Hepatocyte (in vitro differentiated cells): ENCODE measurements around the gene DOCK4. TPM values are rescaled to one million over a fixed set of nuclear protein-coding genes. Genes with fewer than 3 reads are reported as not detected.

Experiments used
- DNase-seq: peaks from one replicate; pipeline ENCODE4 v3.0.0-alpha.2; 2016; ENCODE audit warnings: low spot score
- H2AFZ ChIP-seq: fragments of 200-600 bp; sonication (generic); 2 replicates; pipeline ENCODE4 v1.6.0; 2016; ENCODE audit warnings: antibody characterized with exemption, mild to moderate bottlenecking
- H3K27ac ChIP-seq: fragments of 200-600 bp; sonication (generic); 2 replicates; pipeline ENCODE4 v1.5.1; 2016; ENCODE audit warnings: mild to moderate bottlenecking
- H3K27me3 ChIP-seq: fragments of 200-600 bp; sonication (generic); 2 replicates; pipeline ENCODE4 v1.6.1; 2016
- H3K36me3 ChIP-seq: fragments of 200-600 bp; sonication (generic); replicated peaks from 2 replicates; pipeline ENCODE4 v1.5.1; 2016; ENCODE audit warnings: low read depth; ENCODE audit not compliant: insufficient read depth
- H3K4me1 ChIP-seq: fragments of 200-600 bp; sonication (generic); 2 replicates; pipeline ENCODE4 v1.5.1; 2016; ENCODE audit warnings: mild to moderate bottlenecking, moderate library complexity; ENCODE audit not compliant: insufficient read depth
- H3K4me2 ChIP-seq: fragments of 200-600 bp; sonication (generic); 2 replicates; pipeline ENCODE4 v1.6.0; 2016
- H3K4me3 ChIP-seq: fragments of 200-600 bp; sonication (generic); 2 replicates; pipeline ENCODE4 v1.5.1; 2016; ENCODE audit warnings: mild to moderate bottlenecking
- H3K79me2 ChIP-seq: fragments of 200-600 bp; sonication (generic); 2 replicates; pipeline ENCODE4 v1.6.0; 2017; ENCODE audit warnings: mild to moderate bottlenecking
- H3K9me2 ChIP-seq: fragments of 200-600 bp; sonication (generic); replicated peaks from 2 replicates; pipeline ENCODE4 v1.6.0; 2017; ENCODE audit warnings: mild to moderate bottlenecking; ENCODE audit not compliant: insufficient read depth
- H3K9me3 ChIP-seq: fragments of 200-600 bp; sonication (generic); 2 replicates; pipeline ENCODE4 v1.5.1; 2016; ENCODE audit warnings: low read depth, mild to moderate bottlenecking
- H4K20me1 ChIP-seq: fragments of 200-600 bp; sonication (generic); 2 replicates; pipeline ENCODE4 v1.6.0; 2016; ENCODE audit warnings: mild to moderate bottlenecking; ENCODE audit not compliant: insufficient read depth, poor library complexity, severe bottlenecking
- CTCF ChIP-seq: fragments of 200-600 bp; sonication (generic); IDR thresholded peaks from 2 replicates; pipeline ENCODE4 v1.5.1; 2016; ENCODE audit warnings: antibody characterized with exemption, mild to moderate bottlenecking; ENCODE audit not compliant: poor library complexity
- EZH2 ChIP-seq: fragments of 200-600 bp; sonication (generic); IDR thresholded peaks from 2 replicates; pipeline ENCODE4 v1.6.1; 2016; ENCODE audit warnings: antibody characterized with exemption, mild to moderate bottlenecking, borderline replicate concordance
- EZH2phosphoT487 ChIP-seq: fragments of 200-600 bp; sonication (generic); IDR thresholded peaks from one replicate; pipeline ENCODE4 v1.6.1; 2018; ENCODE audit warnings: antibody characterized with exemption, mild to moderate bottlenecking, low read depth, moderate library complexity; ENCODE audit not compliant: unreplicated experiment, severe bottlenecking
- WGBS: methylation state at CpG from one replicate; pipeline ENCODE4 v1.1.6; 2016; ENCODE audit warnings: low lambda C conversion rate; ENCODE audit errors: missing lambda C conversion rate; 5-methylcytosine and 5-hydroxymethylcytosine counted together
- polyA plus RNA-seq: library from polyadenylated mRNA; unstranded; fragments of >200 nt; fragmentation: Nextera tagmentation; extraction: Ambion mirVana; gene quantifications from 2 replicates; pipeline ENCODE4 v1.2.1, GENCODE V29; 2016
- total RNA-seq: library from RNA; depleted of rRNA; stranded (reverse); fragments of >200 nt; gene quantifications from 2 replicates; pipeline ENCODE4 v1.2.3, GENCODE V29; 2014

DOCK4 gene
- total and polyA plus RNA-seq, 2 experiments from 2014 or later = 4.4 to 22.9 TPM

DNA sequence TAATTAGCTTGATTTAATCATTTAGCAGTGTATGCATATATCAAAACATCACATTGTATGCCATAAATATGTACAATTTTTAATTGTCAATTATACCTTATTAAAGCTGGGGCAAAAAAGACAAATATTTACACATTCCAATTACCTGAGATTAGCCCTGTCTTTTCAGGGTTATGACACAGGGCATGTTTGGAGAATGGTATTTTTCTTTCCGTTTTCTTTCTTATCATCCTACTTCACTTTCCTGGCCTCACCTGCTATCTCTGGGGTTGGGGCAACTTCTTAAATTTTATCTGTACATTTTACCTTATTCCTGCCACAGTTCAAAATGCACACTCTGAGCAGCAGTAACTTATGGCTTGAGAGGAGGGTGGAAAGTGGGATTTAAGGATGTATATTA, 285.9 kb downstream of the DOCK4 start:
- Histone ChIP-seq H3K4me3 (no peak overlapping the region), H3K27me3 (no peaks in the 10 kb centered on the region), H3K36me3 (no peaks in the 10 kb centered on the region), H2AFZ (no peak overlapping the region), H3K79me2 (no peaks in the 10 kb centered on the region), H3K4me1 (peaks cover 3% of the 10 kb centered on the region), H3K27ac (no peak overlapping the region), H3K9me2 (no peaks in the 10 kb centered on the region), H3K9me3 (no peaks in the 10 kb centered on the region), H3K4me2 (no peak overlapping the region), H4K20me1 (no peaks in the 10 kb centered on the region)
- DNase-seq = no peak
- WGBS = 50% methylated on average over 1 of the region's 1 CpG
- no peak for TF ChIP-seq EZH2
- TF ChIP-seq EZH2phosphoT487 = no peak
- no peak for TF ChIP-seq CTCF

DNA sequence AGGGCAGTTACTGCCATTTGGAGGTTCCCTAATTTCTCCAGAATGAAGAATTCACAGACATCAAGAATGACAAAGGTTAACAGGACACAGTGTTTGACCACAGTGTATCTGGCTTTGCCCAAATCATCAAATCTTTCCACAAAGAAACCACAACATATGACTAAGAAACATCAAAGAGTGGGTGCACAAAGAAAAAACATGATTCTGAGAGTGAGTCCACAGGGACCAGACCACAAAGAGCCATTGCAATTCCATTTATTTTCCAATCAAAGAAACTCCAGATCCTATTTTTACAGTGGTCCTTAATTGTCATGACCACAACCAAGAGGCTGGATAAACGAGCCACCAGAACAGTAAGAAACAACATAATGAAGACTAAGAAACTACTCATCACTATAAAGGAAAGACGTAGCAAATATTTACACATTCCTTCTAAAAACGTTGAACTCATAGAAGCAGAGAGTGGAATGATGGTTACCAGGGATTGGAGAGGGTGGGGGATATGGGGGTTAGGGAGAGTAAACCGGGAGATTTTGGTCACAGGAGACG, 286.5 kb downstream of the DOCK4 start:
- Histone ChIP-seq H3K4me2 (no peak overlapping the region), H3K4me3 (no peak overlapping the region), H3K27me3 (no peaks in the 10 kb centered on the region), H4K20me1 (no peaks in the 10 kb centered on the region), H3K9me3 (no peaks in the 10 kb centered on the region), H3K79me2 (no peaks in the 10 kb centered on the region), H3K27ac (no peak overlapping the region), H2AFZ (no peak overlapping the region), H3K9me2 (no peaks in the 10 kb centered on the region), H3K4me1 (peaks cover 3% of the 10 kb centered on the region), H3K36me3 (no peaks in the 10 kb centered on the region)
- 48% methylated on average over 5 of the region's 5 CpGs for WGBS
- no peak for DNase-seq
- TF ChIP-seq CTCF = no peak
- TF ChIP-seq EZH2phosphoT487 = no peak
- no peak for TF ChIP-seq EZH2

- Histone ChIP-seq H3K9me2 (no peaks in the 10 kb centered on the region), H3K27ac (no peak overlapping the region), H3K4me3 (no peak overlapping the region), H3K36me3 (no peaks in the 10 kb centered on the region), H3K79me2 (no peaks in the 10 kb centered on the region), H3K4me2 (no peak overlapping the region), H3K27me3 (no peaks in the 10 kb centered on the region), H3K9me3 (no peaks in the 10 kb centered on the region), H2AFZ (no peak overlapping the region), H3K4me1 (peaks cover 3% of the 10 kb centered on the region), H4K20me1 (no peaks in the 10 kb centered on the region)
- TF ChIP-seq EZH2phosphoT487 (no peak), CTCF (no peak), EZH2 (no peak)
- DNase-seq = no peak
- 92% methylated on average over 2 of the region's 2 CpGs for WGBS
Measured at GRCh38 chr7:111919164-111919563, 287.0 kb downstream of the DOCK4 start.
